Left colon (tissue), 2 donors: ENCODE measurements around the gene C14orf132. TPM values are rescaled to one million over a fixed set of nuclear protein-coding genes. Genes with fewer than 3 reads are reported as not detected.
"Not testable (repeated sequence)": the region's sequence is repeated elsewhere in the genome, so short reads cannot be mapped to it uniquely, and the experiment has no call there.

Source experiments
- ATAC-seq: fragments of 200-7000 bp; cut with Tn5 transposase; one replicate; pipeline ENCODE4 v1.9.1; 2020; ENCODE audit warnings: mild to moderate bottlenecking, moderate library complexity
- DNase-seq, 2 donors: peaks; one replicate each; pipeline ENCODE4 v3.0.0-alpha.2; 2020
- intact Hi-C, 2 donors: fragments of 100-400 bp; cut with DNase I in 1 of 2; cut with micrococcal nuclease in 1 of 2; formaldehyde crosslinking; loops; one replicate each; pipeline versions ENCODE4 v1.11.2 to v1.14.0; 2022; cut with DNase I, micrococcal nuclease
- long read RNA-seq: library from polyadenylated mRNA; unstranded; transcript quantifications from one replicate; pipeline ENCODE4 v2.0.0, GENCODE V29; 2021
- total RNA-seq, 2 donors: library from RNA; stranded (reverse); fragmentation: NEBNext Ultra II Directional; extraction: Animal tissue kit (Norgen Biotek cat#: 25700); gene quantifications; one replicate each; pipeline ENCODE4 v1.2.1, GENCODE V29; 2021
- donor health status: DM: no; HTN: no; CAD: no.
- donor health status: DM: yes; HTN: yes; CAD: no.

The C14orf132 gene
- total RNA-seq = 1 to 10 TPM; 2.2 to 6.7 TPM
- long read RNA-seq, partial matches to known transcripts = 0 of 3 reads
- long read RNA-seq, other reads (novel, unspliced or antisense) = 3 of 3 reads

DNA sequence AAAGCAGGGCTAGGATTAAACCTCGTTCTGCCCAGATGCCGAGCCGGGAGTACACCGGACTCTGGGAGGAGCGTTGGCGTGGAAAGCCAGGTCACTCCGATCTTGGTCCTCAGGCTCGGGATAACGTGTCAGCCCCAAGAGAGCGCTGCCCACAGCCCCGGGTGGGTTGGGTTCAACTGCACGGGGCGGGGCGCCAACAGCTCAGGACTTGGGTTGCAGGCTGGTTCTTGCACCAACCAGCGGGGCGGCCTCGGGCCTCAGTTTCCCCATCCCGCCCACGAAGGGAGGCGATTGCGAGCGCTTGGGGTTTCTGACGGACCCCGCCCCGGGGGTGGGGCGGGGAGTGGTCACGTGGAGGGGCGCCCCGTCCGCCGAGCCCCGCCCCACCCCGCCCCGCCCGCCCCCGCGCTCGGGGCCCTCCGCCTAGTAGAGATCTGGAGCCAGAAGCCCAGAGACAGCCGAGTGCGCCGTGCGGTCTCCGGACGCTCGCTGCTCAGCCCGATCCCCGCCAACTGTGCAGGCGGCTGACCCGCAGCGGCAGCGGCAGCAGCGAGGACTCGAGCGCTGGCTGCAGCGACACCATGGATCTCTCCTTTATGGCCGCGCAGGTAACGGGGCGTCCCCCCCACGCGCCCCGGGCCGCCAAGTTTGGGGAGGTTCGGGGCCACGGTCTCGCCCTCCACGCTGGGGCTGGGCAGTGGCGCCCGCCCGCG, at the start of gene C14orf132:
TSS of gene C14orf132 (plus strand) at position 443 of the 713 bp plus-strand sequence. CDS start at position 582, 139 bp downstream.
- DNase-seq (peak; percentile 52 to 65), ATAC-seq (peak; percentile 80)
- intact Hi-C loops = no loop called here

DNA sequence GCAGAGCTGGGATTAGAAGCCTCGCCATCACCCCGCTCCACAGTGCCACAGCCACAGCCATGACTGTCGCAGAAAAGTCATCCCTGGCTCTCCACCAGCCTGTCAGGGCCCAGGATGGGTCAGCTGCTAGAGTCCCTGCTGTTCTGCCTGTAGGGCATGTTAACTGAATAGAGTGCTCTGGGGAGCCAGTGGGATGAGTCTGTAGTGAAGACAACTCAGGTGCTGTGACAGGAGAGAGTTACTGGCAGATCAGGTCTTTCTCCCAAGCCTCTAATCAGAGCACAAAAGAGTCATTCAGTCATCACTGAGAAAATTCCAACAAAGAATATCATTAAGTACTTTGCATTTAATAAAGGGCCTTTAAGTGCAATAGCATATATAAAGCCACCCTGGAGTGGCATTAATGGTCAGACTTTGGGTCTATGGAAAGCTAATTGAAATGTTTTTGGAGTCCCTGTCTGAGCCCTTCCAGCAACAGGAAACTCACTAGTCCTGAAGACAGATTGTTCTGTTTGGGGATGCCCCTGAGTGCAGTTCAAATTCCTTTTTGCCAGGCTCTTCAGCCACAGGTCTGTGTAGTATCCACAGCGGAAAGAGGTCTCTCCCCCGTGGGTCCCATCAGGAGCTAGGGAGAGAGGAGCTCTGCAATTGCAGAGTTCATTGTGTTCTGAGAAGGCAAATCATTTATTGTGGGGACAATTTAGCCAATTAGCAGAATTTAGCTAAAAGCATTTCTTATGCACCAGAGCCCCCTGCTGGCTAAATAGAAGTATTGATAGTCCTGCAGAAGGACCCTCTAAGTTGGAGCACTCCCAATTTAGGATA, 45.2 kb upstream of the C14orf132 start:
- intact Hi-C loops = loop anchor here in 1 of 2 donors (5.0 kb wide), 1 partner anchor 432 kb away; no protein-coding TSS in a partner anchor
- no peak for DNase-seq

DNA sequence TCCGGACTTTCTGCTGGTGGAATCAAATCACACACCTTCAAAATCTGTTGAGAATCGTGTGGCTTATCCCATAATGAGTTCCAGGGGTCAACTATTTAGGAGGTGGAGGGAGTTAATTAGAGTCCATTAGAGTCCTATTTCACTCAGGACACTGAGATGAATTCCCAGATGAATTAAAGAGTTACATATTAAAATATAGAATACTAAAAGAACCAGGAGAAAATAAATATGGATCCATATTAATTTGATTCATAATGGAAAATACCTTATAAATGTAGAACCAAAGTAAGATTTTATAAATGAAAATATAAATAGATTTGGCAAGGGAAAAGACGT, 44.6 kb upstream of the C14orf132 start:
- DNase-seq (no peak), ATAC-seq (no peak)
- intact Hi-C loops = loop anchor here in 1 of 2 donors (5.0 kb wide), 1 partner anchor 432 kb away; no protein-coding TSS in a partner anchor

More for the DNA sequence above, 45.2 kb upstream of the C14orf132 start:
- no peak for ATAC-seq

DNA sequence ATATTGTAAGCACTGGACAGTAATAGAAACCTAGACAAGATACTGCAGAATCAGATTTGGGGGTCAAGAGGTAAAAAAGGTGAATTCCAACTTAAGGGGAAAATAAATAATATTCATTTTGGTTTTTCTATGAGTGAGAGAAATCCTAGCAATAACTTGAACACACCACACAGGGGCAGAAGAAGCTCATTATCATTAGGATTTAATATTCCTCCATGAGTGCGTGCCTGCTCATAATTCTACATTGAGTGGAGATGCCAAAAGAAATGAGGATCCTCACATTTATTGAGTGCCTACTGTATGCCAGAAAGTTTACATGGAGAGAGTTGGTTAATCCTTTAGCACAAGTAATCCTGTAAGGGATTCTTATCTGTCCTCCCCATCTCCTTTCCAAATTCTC, 40.5 kb upstream of the C14orf132 start:
- ATAC-seq (no peak), DNase-seq (no peak)
- intact Hi-C loops = loop anchor here in 1 of 2 donors (5.0 kb wide), 1 partner anchor 99 kb away; no protein-coding TSS in a partner anchor

DNA sequence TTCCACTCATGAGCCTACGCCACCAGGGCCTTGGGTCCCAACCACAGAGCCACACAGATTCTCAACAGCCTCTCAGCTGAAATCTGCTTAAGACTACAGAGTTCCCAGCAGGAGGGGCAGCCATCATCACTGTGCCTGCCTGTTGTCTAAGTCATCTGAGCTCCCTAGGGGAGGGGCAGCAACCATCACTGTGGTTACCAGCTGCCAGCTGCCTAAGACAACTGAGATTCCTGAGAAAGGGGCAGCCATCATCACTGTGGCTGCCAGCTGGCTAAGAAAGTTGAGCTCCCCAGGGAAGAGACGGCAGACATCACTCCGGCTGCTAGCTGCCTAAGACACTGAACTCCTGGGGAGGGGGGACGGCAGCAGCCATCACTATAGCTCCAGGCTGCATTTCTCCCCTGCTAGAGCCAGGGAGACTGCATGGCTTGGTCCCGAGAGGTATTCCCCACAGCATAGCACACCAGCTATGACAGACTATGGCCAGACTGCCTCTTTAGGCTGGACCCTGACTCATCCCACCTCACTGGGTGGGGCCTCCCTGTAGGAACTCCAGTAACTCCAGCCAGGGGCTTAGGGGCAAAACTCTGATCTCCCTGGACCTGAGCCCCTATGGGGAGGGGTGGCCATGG, 37.2 kb upstream of the C14orf132 start:
- intact Hi-C loops = no loop called here
- no peak for DNase-seq

DNA sequence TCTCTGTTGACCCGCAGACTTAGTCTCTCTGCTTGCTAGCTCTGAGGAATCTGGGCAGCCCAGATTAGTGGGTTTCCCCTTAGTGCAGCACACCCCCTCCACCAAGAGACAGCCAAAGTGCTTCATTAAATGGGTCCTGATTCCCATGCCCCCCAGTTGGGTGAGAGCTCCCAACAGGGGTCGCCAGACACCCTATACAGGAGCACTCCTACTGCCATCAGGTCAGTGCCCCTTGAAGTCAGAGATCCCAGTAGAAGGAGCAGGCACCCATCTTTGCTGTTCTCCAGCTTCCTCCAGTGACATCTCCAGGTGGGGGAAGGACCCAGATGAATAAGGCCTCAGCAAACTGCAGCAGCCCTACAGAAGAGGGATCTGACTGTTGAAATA, 36.7 kb upstream of the C14orf132 start:
- DNase-seq = no peak
- intact Hi-C loops = no loop called here
- ATAC-seq = no peak

More for the DNA sequence above, 37.2 kb upstream of the C14orf132 start:
- no peak for ATAC-seq

DNA sequence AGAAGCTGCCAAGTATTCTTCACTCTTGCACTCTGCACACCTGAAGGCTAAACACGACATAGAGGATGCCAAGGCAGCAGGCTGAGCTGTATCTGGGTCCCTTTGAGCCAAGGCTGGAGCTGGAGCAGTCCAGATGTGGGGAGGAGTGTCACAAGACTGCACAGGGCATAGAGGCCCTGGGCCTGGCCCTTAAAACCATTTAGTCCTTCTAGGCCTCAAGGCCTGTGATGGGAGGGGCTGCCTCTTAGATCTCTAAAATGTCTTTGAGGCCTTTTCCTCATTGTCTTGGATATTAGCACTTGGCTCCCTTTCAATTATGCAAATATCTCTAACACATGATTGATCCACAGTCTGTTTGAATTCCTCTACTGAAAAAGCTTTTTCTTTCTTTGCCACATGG, 28.0 kb upstream of the C14orf132 start:
- no peak for DNase-seq
- ATAC-seq = no peak
- intact Hi-C loops = no loop called here

DNA sequence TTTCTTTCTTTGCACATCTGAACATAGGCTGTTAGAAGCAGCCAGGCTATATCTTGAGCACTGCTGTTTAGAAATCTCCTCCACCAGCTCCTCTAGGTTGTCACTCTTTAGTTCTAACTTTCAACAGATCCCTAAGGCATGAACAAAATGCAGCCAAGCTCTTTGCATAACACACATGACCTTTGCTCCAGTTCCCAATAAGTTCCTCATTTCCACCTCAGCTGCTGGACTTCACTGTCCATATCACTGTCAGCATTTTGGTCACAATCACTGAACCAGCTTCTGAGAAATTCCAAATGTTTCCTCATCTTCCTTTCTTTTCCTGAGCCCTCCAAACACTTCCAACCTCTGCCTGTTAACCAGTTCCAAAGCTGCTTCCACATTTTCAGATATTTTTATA, 27.6 kb upstream of the C14orf132 start:
- intact Hi-C loops = no loop called here
- ATAC-seq (no peak), DNase-seq (no peak)

DNA sequence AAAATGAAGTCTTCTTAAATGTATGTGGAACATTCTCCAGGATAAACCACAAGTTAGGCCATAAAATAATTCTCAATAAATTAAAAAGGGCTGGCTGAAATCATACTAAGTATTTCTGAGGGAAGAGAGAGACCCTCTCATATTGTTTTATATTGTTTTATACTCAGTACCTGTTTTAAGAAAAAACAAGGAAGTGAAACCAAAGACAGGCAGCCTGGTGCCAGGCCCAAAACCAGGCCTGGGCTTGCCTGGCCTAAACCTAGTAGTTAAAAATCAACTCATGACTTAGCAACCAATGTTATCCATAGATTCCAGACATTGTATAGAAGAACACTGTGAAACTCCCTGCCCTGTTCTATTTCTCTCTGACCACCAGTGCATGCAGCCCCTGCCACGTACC, 26.4 kb upstream of the C14orf132 start:
- intact Hi-C loops, DNase-seq, ATAC-seq: not testable (repeated sequence)

DNA sequence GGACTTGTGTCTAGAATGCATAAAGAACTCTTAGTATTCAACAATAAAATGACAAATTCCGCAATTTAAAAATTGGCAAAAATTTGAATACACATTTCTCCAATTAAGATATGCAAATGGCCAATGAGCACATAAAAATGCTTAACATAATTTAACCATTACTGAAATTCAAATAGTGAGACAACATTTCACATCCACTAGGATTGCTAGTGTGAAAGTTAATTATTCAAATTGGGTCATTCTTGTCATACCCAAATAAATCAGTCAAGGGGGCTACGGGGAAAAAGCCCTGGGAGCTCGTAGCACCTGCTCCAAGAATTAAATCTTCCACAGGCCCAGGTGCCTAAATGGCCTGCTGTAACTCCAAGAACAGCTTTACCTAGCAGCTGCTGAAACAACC, 25.0 kb upstream of the C14orf132 start:
- no peak for ATAC-seq
- intact Hi-C loops = no loop called here
- DNase-seq = no peak

DNA sequence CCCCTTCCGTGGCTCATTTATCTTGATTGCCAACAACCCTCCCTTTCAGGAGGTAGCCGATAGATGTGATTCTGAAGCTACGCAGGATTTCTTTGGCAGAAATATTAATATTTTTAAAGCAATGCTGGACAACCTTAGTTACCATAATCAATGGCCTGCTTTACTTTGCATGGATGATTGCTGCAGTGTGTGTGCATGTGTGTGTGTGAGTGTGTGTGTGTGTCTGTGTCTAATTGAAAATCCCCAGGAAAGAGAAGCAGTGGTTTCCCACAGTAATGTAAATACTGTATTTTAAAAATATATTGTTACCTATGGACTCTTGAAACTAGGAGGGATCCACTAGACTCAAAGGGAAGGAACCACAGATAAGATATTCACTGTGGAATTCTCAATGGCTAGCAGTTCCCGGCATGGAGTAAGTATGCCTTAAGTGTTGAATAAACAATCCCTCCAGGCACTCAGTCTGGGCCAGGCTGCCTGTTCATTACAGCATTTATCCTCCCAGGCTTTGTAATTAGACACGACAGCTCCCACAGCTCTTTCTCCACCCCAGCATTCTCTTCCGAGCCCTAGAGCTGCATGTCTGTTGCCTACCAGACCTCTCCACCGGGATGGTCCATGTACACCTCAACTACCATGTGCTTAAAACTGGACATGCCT, 22.5 kb upstream of the C14orf132 start:
- ATAC-seq (no peak), DNase-seq (no peak)
- intact Hi-C loops = no loop called here

DNA sequence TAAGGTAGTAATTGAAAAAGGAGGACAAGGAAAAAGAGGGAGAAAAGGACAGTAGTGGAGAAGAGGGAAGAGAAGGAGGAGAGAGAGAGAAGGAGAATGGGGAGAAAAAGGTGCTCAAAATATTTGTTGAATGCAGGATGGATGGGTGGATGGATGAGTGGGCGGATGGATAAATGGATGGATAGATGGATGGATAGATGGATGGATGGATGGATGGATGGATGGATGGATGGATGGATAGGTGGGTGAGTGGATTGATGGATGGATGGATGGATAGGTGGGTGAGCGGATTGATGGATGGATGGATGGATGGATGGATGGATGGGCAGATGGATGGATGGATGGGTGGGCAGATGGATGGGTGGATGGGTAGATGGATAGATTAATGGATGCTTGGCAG, 21.3 kb upstream of the C14orf132 start:
- ATAC-seq = no peak
- intact Hi-C loops = no loop called here
- no peak for DNase-seq

DNA sequence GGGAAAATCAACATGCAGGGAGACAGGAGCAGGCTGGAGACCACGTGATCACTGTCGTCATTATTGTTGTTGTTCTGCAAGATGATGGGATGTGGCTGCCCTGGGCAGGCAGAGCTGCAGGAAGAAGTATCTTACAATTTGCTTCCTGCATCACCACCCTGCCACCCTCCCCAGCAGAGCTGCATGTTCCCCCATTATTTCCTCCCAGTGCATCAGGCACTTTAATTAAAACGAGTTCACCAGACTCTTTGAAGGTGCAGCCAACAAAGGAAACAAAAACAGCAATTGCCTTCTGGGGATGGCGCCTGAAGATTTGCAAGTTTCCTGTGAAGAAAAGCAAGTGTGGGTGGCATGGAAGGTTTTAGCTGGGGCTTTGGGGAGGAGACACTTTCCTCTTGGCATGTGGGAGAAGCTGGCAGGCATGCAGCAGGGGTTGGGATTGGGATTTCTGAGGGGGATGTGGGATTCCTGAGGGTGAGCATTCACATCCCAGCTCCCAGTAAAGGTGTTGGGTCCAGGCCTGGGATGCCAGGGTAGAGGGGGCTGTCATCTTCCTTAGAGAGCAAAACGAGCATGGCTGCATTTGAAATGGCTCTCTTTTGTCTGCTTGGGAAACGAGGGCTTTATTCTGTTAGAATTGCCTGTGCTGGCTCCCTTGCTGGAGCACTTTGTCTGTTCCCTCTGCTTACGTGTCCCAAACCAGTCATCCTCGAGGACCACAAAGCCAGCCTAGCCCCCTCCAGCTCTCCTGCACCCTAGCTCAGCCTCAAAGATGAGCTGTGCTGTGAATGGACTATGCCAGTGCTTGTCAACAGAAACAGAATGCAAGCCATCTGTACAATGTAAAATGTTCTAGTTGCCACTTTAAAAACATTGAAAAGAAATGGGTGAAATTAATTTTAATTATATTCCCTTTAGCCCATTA, 11.5 kb upstream of the C14orf132 start:
- DNase-seq = no peak
- no peak for ATAC-seq
- intact Hi-C loops = no loop called here

DNA sequence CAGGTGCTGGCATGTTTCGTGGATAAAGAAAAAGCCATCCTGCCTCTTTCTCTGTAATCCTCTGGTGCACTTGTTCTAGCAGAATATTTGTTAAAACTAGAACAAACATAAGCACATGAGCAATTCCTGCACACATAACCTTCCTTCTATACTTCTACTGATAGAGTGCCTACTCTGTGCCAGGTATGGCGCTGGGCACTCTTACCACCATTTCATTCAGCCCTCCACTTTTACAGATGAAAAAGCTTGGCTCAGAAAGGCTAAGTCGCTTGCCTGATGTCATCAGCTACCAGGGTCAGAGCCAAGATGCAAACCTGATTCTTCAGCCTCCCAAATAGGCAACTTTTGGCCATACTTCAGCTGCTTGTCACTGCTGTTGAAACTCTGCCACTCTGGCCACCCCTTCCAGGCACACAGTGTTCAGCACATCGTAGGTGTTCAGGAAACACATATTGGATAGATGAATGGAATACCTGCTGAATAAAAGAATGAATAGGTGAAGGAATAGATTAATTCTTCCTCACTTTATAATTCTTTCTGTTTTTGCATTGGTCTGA, 10.0 kb upstream of the C14orf132 start:
- ATAC-seq = no peak
- intact Hi-C loops = no loop called here
- DNase-seq = no peak

DNA sequence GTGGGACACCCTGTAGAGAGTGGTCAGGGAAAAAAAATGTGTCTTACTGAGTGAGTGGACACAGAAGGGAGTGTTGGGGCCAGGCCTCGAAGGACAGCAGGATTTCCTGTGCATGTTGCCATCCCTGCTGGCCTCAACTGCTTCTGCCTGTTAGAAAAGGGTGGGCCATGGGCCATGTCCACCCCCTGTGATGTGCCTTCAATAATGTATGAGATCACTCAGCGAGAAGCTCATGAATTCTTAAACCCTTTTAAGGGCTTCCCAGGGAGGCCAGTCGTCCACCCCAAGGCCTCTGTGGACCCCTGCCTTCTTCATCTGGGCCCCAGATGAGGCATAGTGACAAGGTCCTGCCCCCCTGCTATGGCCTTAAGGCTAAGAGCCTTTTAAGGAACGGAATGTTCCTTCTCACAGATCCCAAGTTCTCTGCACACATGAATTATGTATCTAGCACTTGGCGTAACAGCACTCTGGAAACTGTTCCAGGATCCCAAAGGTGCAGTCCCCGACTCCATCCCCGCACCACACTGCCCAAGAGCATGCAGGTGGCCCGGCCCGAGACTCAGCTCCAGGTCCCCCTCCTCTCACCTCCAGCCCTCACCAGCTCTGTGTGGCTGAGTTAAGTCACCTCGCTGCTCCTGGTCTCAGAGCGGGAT, 8.9 kb upstream of the C14orf132 start:
- DNase-seq (no peak), ATAC-seq (no peak)
- intact Hi-C loops = no loop called here

DNA sequence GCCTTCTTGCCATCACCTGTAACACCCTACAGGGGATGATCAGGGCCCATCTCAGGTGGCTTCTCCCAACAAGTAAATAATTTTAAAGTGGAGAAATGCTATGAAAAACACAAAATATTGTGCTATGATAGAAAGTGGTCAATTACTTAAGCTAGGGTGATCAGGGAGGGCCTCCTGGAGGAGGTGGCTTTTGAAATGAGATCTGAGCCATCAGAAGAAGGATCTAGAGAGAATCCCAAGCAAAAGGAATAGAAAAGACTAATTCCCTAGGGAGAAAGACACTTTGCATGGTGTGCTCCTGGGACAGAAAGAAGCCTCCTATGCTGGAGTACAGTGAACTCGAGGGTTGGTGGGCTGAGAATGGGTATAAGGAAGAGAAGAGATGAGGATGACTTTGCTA, 7.5 kb upstream of the C14orf132 start:
- intact Hi-C loops = no loop called here
- DNase-seq (no peak), ATAC-seq (no peak)

DNA sequence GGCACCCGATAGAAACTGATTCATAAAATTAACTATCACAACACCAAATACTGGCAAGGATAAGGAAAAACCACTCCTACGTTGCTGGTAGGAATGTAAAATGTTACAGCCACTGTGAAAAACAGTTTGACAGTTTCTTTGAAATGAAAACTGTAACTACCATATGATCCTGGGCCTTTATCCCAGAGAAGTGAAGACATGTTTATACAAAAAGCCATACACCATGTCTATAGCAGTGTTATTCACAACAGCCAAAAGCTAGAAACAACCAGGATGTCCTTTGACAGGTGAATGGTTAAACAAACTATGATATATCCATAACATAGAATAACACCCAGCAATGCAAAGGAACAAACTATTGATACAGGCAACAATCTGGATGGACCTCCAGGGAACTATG, 3.7 kb upstream of the C14orf132 start:
- intact Hi-C loops = no loop called here
- DNase-seq (no peak), ATAC-seq (no peak)
